CD4-positive, alpha-beta T cell (primary cell): Measurements from ENCODE around the gene HCN1. TPM values are rescaled to one million over a fixed set of nuclear protein-coding genes. Genes with fewer than 3 reads are reported as not detected.

Experiments used
- ATAC-seq: fragments of 200-7000 bp; cut with Tn5 transposase; one replicate; pipeline ENCODE4 v1.10.0; 2022; ENCODE audit warnings: mild to moderate bottlenecking; ENCODE audit not compliant: poor library complexity
- CTCF ChIA-PET: fragments of 350-600 bp; sonication (Branson Sonifier 250); formaldehyde crosslinking; loops from one replicate; lab custom pipeline; 2021; ENCODE audit warnings: antibody characterized with exemption, inconsistent platforms; lab: Charles Lee
- POLR2A ChIA-PET: fragments of 350-600 bp; sonication (Branson Sonifier 250); formaldehyde crosslinking; loops from one replicate; lab custom pipeline; 2021; ENCODE audit warnings: antibody characterized with exemption, inconsistent platforms; lab: Charles Lee
- DNase-seq, 14 experiments: peaks; one replicate each; pipeline ENCODE4 v3.0.0-alpha.2; 2013 to 2020; ENCODE audit warnings: mixed read lengths in 2 of 14
- H3K27ac ChIP-seq, 2 donors: one replicate each; pipeline versions ENCODE4 v1.5.1 to v1.7.0; 2013; ENCODE audit warnings: low read length in 2 of 2, low read depth in 1 of 2, mild to moderate bottlenecking in 1 of 2
- H3K27me3 ChIP-seq, 2 experiments: 1 replicate in 1 of 2; 2 replicates in 1 of 2; pipeline versions ENCODE4 v1.6.1 to v1.7.0; 2013; ENCODE audit warnings: low read length in 2 of 2, control low read depth in 1 of 2, mild to moderate bottlenecking in 1 of 2, moderate library complexity in 1 of 2; ENCODE audit not compliant: insufficient read depth in 2 of 2, control insufficient read depth in 1 of 2
- H3K36me3 ChIP-seq: one replicate; pipeline ENCODE4 v1.6.1; 2013; ENCODE audit warnings: low read length, control low read depth; ENCODE audit not compliant: insufficient read depth
- H3K4me1 ChIP-seq: one replicate; pipeline ENCODE4 v1.6.1; 2013; ENCODE audit warnings: low read length, control low read depth; ENCODE audit not compliant: insufficient read depth
- H3K4me3 ChIP-seq: one replicate; pipeline ENCODE4 v1.5.1; 2013; ENCODE audit warnings: mild to moderate bottlenecking, low read length, moderate library complexity
- H3K9me3 ChIP-seq, 2 experiments: 1 replicate in 1 of 2; 2 replicates in 1 of 2; pipeline versions ENCODE4 v1.6.1 to v1.7.0; 2013; ENCODE audit warnings: low read length in 2 of 2, mild to moderate bottlenecking in 2 of 2, control low read depth in 1 of 2, moderate library complexity in 1 of 2; ENCODE audit not compliant: control insufficient read depth in 1 of 2, insufficient read depth in 1 of 2
- H3K27ac Mint-ChIP-seq: one replicate; pipeline ENCODE4 v1.8.0; 2020; ENCODE audit warnings: mixed read lengths
- H3K27me3 Mint-ChIP-seq: one replicate; pipeline ENCODE4 v1.8.0; 2021; ENCODE audit warnings: mixed read lengths
- H3K36me3 Mint-ChIP-seq: one replicate; pipeline ENCODE4 v1.8.0; 2021; ENCODE audit warnings: low read depth, mixed read lengths
- H3K4me1 Mint-ChIP-seq: one replicate; pipeline ENCODE4 v1.8.0; 2021; ENCODE audit warnings: low read depth, mixed read lengths
- H3K4me3 Mint-ChIP-seq: one replicate; pipeline ENCODE4 v1.8.0; 2020; ENCODE audit warnings: mild to moderate bottlenecking, mixed read lengths
- H3K9me3 Mint-ChIP-seq: one replicate; pipeline ENCODE4 v1.8.0; 2020; ENCODE audit warnings: mixed read lengths
- CTCF ChIP-seq: fragments of 200-600 bp; IDR thresholded peaks from one replicate; pipeline ENCODE4 v1.8.0; 2022; ENCODE audit warnings: antibody characterized with exemption, mild to moderate bottlenecking
- intact Hi-C, 2 experiments: fragments of 100-400 bp; cut with DNase I in 1 of 2; cut with micrococcal nuclease in 1 of 2; formaldehyde crosslinking; loops; one replicate each; pipeline versions ENCODE4 v1.15.1 to v1.9.0; 2023 to 2025; cut with DNase I, micrococcal nuclease
- total RNA-seq, 174 experiments: library from RNA in 2 of 174; stranded (reverse) in 2 of 174; gene quantifications; one replicate each; pipeline ENCODE4 v1.2.3 and lab custom pipeline; 2021 to 2026

HCN1 gene
- total RNA-seq, 2 experiments from 2014 or later = not detected

- no peak for TF ChIP-seq CTCF
- Histone ChIP-seq H3K9me3 (peaks cover 0 to 4% of the 10 kb centered on the region in 2 experiments), H3K36me3 (no peaks in the 10 kb centered on the region), H3K4me1 (no peaks in the 10 kb centered on the region), H3K27ac (no peak overlapping the region), H3K27me3 (no peaks in the 10 kb centered on the region), H3K4me3 (no peak overlapping the region)
- ATAC-seq = no peak
- intact Hi-C loops = no loop called here
- ChIA-PET CTCF (no interaction called here), POLR2A (no interaction called here)
- Mint-ChIP-seq H3K36me3 (no peaks in the 10 kb centered on the region), H3K27ac (no peak overlapping the region), H3K27me3 (no peaks in the 10 kb centered on the region), H3K9me3 (peaks cover 14% of the 10 kb centered on the region), H3K4me3 (no peak overlapping the region), H3K4me1 (no peaks in the 10 kb centered on the region)
- DNase-seq = no peak
These were observed 293.2 kb downstream of the HCN1 start for GRCh38 chr5:45402804-45403455.

- H3K27me3 ChIP-seq = no peaks in the 10 kb centered on the region
- TF ChIP-seq CTCF = no peak
- Mint-ChIP-seq H3K27me3 (no peaks in the 10 kb centered on the region), H3K4me1 (no peaks in the 10 kb centered on the region), H3K27ac (no peak overlapping the region), H3K9me3 (peaks cover 14% of the 10 kb centered on the region), H3K4me3 (no peak overlapping the region), H3K36me3 (no peaks in the 10 kb centered on the region)
- no peaks in the 10 kb centered on the region for H3K4me1 ChIP-seq
- intact Hi-C loops = no loop called here
- no peak overlapping the region for H3K27ac ChIP-seq
- POLR2A ChIA-PET = no interaction called here
- DNase-seq (no peak), ATAC-seq (no peak)
- H3K36me3 ChIP-seq = no peaks in the 10 kb centered on the region
- CTCF ChIA-PET = no interaction called here
- no peaks in the 10 kb centered on the region for H3K9me3 ChIP-seq
- H3K4me3 ChIP-seq = no peak overlapping the region
These were observed 297.1 kb downstream of the HCN1 start for GRCh38 chr5:45399041-45399440.

GRCh38 chr5:45385321-45386058 lies 310.7 kb downstream of the HCN1 start:
- intact Hi-C loops = no loop called here
- Mint-ChIP-seq H3K36me3 (no peaks in the 10 kb centered on the region), H3K9me3 (peaks cover 16% of the 10 kb centered on the region), H3K4me3 (no peak overlapping the region), H3K4me1 (no peaks in the 10 kb centered on the region), H3K27ac (no peak overlapping the region), H3K27me3 (no peaks in the 10 kb centered on the region)
- Histone ChIP-seq H3K36me3 (no peaks in the 10 kb centered on the region), H3K27ac (no peak overlapping the region), H3K9me3 (peaks cover 0 to 5% of the 10 kb centered on the region in 2 experiments), H3K4me1 (no peaks in the 10 kb centered on the region), H3K27me3 (no peaks in the 10 kb centered on the region), H3K4me3 (no peak overlapping the region)
- ChIA-PET POLR2A (no interaction called here), CTCF (interaction anchor here (0.7 kb wide), 1 partner anchor 292 kb away, joined by 3 read pairs; no protein-coding TSS in a partner anchor)
- ATAC-seq = no peak
- TF ChIP-seq CTCF = no peak
- DNase-seq = no peak
